Measurements from ENCODE around the gene DEDD. TPM values are rescaled to one million over a fixed set of nuclear protein-coding genes. Genes with fewer than 3 reads are reported as not detected.

The DEDD gene
- total RNA-seq, 1 experiment from 2014 or later = 39.2 TPM

GRCh38 chr1:161091093-161091492, 41.4 kb downstream of the DEDD start:
- Mint-ChIP-seq H3K36me3 (no peaks in the 10 kb centered on the region), H3K4me3 (no peak overlapping the region), H3K9me3 (no peaks in the 10 kb centered on the region), H3K27ac (no peak overlapping the region), H3K4me1 (peaks cover 13% of the 10 kb centered on the region), H3K27me3 (ENCODE audit: low read depth) (peaks cover 6% of the 10 kb centered on the region; the same call in 1 of the 2 replicates)
- no peak for ATAC-seq
- POLR2A ChIA-PET = no interaction called here
- CTCF ChIA-PET = interaction anchor here (0.6 to 3.0 kb wide), 2 partner anchors 20 to 133 kb away, joined by 3 to 23 read pairs; no protein-coding TSS in a partner anchor
- DNase-seq (ENCODE audit: low spot score) = no peak
- TF ChIP-seq ATF2 (CRISPR knock-in tag; IDR thresholded peaks at IDR 0.05; ENCODE audit: borderline replicate concordance, low read depth) = no peak
- TF ChIP-seq, protein P1, sequence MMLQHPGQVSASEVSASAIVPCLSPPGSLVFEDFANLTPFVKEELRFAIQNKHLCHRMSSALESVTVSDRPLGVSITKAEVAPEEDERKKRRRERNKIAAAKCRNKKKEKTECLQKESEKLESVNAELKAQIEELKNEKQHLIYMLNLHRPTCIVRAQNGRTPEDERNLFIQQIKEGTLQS (CRISPR knock-in tag; conservative IDR thresholded peaks at IDR 0.05) = no peak

DNA sequence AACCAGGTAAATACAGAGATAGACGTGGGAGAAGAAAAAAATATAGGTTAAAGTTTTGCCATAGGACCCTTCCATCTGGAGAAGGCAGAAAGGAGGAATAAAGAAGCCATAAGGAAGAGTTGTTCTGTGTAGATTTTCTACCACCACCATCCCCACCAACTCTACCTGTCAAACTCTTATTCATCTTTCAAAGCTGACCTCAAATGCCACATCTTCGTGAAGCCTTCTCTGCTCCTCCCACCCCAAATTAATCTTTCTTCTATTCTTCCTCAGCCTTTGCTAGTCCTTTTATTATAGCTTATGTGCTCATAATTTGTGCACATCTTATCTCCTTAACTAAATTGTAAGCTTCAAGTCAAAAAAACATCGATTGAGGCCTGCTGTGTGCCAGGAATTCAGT, 41.9 kb downstream of the DEDD start:
- no peak for DNase-seq (ENCODE audit: low spot score)
- H3K9me3 Mint-ChIP-seq = no peaks in the 10 kb centered on the region
- H3K4me3 Mint-ChIP-seq = no peak overlapping the region
- H3K36me3 Mint-ChIP-seq = no peaks in the 10 kb centered on the region
- ATAC-seq = no peak
- TF ChIP-seq ZNF232 (CRISPR knock-in tag; IDR thresholded peaks at IDR 0.05) = no peak
- TF ChIP-seq E2F5 (CRISPR knock-in tag; IDR thresholded peaks at IDR 0.05) = no peak
- no peak for TF ChIP-seq ZNF317 (CRISPR knock-in tag; IDR thresholded peaks at IDR 0.05; ENCODE audit: borderline replicate concordance, low read depth)
- TF ChIP-seq ETV6 (CRISPR knock-in tag; IDR thresholded peaks at IDR 0.05) = no peak
- TF ChIP-seq ZBTB21 (CRISPR knock-in tag; IDR thresholded peaks at IDR 0.05; ENCODE audit: borderline replicate concordance) = no peak
- no peak for TF ChIP-seq SMAD4 (CRISPR knock-in tag; IDR thresholded peaks at IDR 0.05)
- TF ChIP-seq, protein P2, sequence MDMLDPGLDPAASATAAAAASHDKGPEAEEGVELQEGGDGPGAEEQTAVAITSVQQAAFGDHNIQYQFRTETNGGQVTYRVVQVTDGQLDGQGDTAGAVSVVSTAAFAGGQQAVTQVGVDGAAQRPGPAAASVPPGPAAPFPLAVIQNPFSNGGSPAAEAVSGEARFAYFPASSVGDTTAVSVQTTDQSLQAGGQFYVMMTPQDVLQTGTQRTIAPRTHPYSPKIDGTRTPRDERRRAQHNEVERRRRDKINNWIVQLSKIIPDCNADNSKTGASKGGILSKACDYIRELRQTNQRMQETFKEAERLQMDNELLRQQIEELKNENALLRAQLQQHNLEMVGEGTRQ (CRISPR knock-in tag; IDR thresholded peaks at IDR 0.05) = no peak
- TF ChIP-seq ZBTB43 (CRISPR knock-in tag; IDR thresholded peaks at IDR 0.05) = no peak
- TF ChIP-seq ZMAT4 (CRISPR knock-in tag; IDR thresholded peaks at IDR 0.05) = no peak
- TF ChIP-seq NFYB (CRISPR knock-in tag; conservative IDR thresholded peaks at IDR 0.05; ENCODE audit: low read depth) = no peak
- TF ChIP-seq FOXK1 (CRISPR knock-in tag; IDR thresholded peaks at IDR 0.05) = no peak
- no peak for TF ChIP-seq ZNF671 (CRISPR knock-in tag; IDR thresholded peaks at IDR 0.05)
- no peak for TF ChIP-seq OVOL2 (CRISPR knock-in tag; IDR thresholded peaks at IDR 0.05; ENCODE audit: borderline replicate concordance)
- no peak for TF ChIP-seq KAT7 (CRISPR knock-in tag; IDR thresholded peaks at IDR 0.05; ENCODE audit: borderline replicate concordance)
- peaks cover 15% of the 10 kb centered on the region for H3K4me1 Mint-ChIP-seq
- ChIA-PET CTCF (interaction anchor here (0.6 to 3.0 kb wide), 2 partner anchors 19 to 133 kb away, joined by 3 to 23 read pairs; no protein-coding TSS in a partner anchor), POLR2A (no interaction called here)
- no peak overlapping the region for H3K27ac Mint-ChIP-seq
- H3K27me3 Mint-ChIP-seq (ENCODE audit: low read depth) = peaks cover 6% of the 10 kb centered on the region; the same call in 1 of the 2 replicates

- Mint-ChIP-seq H3K27me3 (ENCODE audit: low read depth) (peaks cover under 1% of the 10 kb centered on the region; the same call in 1 of the 2 replicates), H3K4me1 (peaks cover 19% of the 10 kb centered on the region), H3K27ac (no peak overlapping the region), H3K36me3 (no peaks in the 10 kb centered on the region), H3K4me3 (no peak overlapping the region), H3K9me3 (no peaks in the 10 kb centered on the region)
- ATAC-seq (no peak), DNase-seq (ENCODE audit: low spot score) (no peak)
- TF ChIP-seq NFATC4 (CRISPR knock-in tag; IDR thresholded peaks at IDR 0.05) (no peak), ZSCAN18 (CRISPR knock-in tag; IDR thresholded peaks at IDR 0.05) (no peak), CBFB (CRISPR knock-in tag; IDR thresholded peaks at IDR 0.05; ENCODE audit: low read depth) (no peak)
- TF ChIP-seq, protein P3, sequence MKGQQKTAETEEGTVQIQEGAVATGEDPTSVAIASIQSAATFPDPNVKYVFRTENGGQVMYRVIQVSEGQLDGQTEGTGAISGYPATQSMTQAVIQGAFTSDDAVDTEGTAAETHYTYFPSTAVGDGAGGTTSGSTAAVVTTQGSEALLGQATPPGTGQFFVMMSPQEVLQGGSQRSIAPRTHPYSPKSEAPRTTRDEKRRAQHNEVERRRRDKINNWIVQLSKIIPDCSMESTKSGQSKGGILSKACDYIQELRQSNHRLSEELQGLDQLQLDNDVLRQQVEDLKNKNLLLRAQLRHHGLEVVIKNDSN (CRISPR knock-in tag; IDR thresholded peaks at IDR 0.05) = no peak
- POLR2A ChIA-PET = no interaction called here
- CTCF ChIA-PET = interaction anchor here (0.8 to 3.0 kb wide), 7 partner anchors 7 to 51 kb away, joined by 3 to 23 read pairs (median 5); partner anchors contain the start of genes KLHDC9 and TSTD1
These were observed 42.5 kb downstream of the DEDD start for GRCh38 chr1:161089938-161090337.

All from WTC11 (cell line).